ENCODE results near the gene FNDC11.
"Not testable (repeated sequence)": the region's sequence is repeated elsewhere in the genome, so short reads cannot be mapped to it uniquely, and the experiment has no call there.

Gene FNDC11

DNA sequence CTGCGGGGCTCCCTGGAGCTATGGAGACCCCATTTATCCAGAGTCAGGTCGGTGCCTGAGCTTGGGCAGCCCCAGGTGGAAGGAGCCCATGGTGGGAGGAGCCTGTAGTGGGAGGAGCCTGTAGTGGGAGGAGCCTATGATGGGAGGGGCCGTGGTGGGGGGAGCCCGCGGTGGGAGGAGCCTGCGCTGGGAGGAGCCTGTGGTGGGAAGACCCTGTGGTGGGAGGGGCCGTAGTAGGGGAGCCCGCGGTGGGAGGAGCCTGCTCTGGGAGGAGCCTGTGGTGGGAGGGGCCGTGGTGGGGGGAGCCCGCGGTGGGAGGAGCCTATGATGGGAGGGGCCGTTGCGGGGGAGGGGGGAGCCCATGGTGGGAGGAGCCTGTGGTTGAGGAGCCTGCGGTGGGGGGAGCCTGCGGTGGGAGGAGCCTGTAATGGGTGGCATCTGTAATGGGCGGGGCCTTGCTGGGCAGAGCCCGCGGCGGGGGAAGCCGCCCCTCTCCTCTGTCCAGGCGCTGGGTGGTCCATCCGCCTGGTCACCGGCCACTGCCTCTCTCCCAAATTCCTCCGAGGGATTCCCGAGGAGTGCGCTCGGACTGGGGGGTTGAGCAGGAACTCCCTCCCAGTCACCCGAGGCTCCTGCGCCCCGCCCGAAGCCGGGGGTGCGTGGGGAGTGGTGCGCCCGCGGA, 567 bp upstream of the FNDC11 start:
- DNase-seq (ENCODE audit: low read depth in 2 of 2): peak; percentile 59 to 81

DNA sequence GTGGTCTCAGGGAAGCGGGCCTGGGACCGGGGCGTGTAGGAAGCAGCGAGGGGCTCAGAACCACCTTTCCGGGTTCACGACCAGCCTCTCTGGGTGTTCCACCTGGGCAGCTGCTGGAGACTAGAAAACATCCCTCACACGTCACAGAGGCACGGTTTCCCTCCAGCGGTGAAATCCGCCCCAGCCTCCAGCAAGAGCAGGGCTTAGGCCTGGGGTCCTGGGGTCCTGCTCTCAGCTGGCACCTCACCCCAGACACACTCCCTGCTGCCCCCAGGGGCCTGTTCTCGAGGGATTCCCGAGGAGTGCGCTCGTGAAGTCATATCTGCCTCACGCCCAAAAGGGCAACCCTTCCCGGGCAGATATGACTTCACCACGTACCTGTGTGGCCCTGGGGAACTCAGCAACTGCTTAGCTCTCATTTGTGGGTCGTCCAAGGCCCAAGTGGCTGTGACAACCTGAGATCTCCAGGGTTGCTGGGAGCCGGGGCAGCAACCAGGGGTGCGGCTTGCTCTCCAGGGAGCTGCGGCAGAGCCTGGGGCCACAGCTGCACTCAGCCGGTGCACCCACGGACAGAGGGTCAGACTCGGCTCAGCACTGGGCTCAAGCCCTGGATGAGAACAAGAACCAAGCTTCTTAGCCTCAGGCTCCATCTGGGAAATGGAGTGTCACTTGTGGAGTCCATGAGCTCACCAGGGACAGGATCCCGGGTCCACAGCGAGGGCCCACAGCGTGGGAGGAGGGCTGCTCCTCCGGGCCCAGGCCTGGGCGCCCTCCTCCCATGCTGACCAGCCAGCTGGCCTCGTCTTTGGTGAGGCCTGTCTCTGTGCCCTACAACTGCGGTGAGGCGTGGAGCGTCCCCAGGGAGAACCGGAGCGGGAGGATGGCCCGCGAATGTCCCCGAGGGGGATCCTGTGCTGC, 661 bp downstream of the FNDC11 start:
- no peak for DNase-seq (ENCODE audit: low read depth in 2 of 2)

DNA sequence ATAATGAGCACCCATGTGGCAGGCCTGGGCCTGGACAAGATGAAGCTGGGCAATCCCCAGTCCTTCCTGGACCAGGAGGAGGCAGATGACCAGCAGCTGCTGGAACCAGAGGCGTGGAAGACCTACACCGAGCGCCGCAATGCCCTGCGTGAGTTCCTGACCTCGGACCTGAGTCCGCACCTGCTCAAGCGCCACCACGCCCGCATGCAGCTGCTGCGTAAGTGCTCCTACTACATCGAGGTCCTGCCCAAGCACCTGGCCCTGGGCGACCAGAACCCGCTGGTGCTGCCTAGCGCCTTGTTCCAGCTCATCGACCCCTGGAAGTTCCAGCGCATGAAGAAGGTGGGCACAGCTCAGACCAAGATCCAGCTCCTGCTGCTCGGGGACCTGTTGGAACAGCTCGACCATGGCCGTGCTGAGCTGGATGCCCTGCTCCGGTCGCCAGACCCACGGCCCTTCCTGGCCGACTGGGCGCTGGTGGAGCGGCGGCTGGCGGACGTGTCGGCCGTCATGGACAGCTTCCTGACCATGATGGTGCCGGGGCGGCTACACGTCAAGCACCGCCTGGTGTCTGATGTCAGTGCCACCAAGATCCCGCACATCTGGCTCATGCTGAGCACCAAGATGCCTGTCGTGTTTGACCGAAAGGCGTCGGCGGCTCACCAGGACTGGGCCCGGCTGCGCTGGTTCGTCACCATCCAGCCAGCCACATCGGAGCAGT, 1.9 kb downstream of the FNDC11 start:
- DNase-seq (ENCODE audit: low read depth in 2 of 2): no peak

DNA sequence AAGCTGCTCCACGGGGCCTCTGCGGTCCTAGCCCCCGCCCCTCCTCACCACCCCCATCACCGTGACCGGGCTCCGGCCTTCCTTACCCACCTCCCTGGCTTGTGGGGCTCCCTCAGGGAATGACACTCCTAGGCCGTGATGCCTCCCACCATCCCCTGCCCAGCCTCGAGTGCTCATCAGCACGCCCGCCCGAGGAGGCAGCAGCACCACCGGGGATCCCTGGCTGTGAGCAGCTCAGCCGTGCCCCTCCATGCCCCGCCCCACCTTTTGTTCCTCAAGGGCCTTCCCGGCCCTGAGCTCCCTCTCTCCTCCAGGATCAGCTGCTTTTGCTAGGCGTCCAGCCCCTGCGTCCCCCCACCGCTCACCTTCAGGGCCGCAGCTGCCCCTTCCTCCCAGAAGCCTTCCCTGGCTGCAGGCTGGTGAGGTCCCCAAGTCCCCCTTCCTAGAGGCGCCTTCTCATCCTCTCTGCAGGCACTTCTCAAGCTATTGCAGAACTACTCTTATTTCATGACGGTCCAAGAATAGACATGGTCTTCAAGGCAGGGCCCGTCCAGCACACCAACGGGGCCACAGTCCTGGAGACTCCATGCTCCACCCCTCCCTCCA, 3.0 kb downstream of the FNDC11 start:
- no peak for DNase-seq (ENCODE audit: low read depth in 2 of 2)

DNA sequence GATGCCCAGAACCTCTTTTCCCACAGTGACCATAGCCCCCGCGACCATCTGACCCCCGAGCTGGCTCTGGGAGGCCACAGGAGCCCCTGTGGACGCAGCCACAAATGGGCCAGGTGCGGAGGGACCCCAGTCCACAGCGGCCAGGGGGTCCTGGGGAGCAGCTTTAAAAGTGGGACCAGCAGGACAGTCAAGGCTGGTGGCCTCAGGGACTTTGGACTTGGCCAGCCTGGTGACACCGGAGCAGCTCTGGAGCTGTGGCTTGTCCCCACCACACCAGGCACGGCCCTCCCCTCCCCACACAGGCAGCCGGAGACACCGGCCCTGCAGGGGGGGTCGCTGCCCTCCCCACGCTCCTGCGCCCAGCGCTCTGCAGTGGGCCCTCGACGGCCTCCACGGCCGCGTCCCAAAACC, 3.5 kb downstream of the FNDC11 start:
- no peak for DNase-seq (ENCODE audit: low read depth in 2 of 2)

DNA sequence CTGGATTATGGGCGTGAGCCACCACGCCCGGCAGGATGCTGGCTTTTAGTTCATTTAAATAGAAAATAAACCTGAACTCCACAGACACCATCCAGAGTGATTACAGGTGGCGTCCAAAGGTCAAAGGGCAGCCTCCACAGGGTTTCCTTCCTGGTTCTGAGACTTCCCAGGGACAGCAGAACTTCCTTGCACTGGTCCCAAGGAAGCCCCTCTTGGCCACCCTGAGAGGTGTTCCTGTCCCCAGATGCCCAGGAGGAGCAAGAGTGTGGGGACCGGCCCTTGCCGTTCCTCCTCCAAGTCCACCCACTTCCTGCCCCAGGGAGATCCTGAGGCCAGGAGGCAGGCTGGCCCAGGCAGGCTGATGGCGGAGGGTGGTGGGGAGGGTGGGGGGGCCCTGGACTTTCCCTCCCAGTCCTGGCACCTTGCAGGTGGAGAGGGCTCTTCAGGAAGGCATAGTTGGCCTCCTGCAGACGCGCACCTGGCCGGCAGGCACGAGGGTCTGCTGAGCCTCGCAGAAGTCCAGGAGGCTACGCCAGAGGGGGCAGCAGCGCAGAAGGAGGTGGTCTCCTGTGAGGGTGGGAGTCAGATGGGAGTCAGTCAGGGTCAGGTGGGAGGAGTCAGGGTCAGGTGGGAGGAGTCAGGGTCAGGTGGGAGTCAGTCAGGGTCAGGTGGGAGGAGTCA, 5.0 kb downstream of the FNDC11 start:
- no peak for DNase-seq (ENCODE audit: low read depth in 2 of 2)

DNA sequence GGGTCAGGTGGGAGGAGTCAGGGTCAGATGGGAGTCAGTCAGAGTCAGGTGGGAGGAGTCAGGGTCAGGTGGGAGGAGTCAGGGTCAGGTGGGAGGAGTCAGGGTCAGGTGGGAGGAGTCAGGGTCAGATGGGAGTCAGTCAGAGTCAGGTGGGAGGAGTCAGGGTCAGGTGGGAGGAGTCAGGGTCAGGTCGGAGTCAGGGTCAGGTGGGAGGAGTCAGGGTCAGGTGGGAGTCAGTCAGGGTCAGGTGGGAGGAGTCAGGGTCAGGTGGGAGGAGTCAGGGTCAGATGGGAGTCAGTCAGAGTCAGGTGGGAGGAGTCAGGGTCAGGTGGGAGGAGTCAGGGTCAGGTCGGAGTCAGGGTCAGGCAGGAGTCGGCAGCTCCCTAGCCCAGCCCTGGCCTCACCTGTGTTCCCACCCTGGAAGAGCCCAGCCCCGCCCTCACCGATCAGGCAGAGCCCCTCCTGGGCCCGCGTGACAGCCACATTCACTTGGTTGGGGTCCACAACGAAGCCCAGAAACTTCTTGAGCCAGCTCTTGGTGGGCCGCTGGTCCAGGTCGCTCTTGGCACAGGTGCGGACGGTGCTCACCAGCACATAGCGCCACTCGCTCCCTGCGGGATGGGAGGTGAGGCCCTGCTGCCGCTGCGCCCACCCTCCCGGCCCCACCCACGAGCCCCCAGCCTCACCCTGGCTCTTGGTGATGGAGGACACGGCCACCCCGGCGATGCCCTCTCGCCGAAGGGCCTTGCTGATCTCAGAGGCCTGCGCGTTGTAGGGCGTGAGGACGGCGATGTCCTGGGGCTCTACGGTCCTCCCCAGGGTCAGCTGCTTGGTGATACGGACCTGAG, 5.8 kb downstream of the FNDC11 start:
- not testable (repeated sequence) for DNase-seq (ENCODE audit: low read depth in 2 of 2)

DNA sequence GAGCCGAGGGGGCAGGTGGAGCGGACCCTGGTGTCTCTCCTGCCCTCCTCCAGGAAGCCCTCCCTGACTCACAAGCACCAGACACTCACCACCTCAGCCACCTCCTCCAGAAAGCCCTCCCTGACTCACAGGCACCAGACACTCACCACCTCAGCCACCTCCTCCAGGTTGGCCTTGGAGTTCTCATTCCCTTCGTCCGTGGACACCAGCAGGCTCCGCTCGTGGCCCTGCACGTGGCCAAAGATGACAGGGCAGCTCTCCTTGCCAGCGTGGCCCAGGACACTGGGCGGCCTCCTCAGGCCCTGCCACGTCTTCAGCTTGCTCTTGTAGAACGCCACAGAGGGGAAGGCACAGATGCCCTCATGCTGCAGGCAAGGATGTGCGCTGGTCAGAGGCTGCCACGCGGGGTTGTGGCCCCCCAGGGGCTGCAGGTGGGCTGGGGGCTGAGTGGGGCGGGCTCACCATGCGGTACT, 6.4 kb downstream of the FNDC11 start:
- no peak for DNase-seq (ENCODE audit: low read depth in 2 of 2)

DNA sequence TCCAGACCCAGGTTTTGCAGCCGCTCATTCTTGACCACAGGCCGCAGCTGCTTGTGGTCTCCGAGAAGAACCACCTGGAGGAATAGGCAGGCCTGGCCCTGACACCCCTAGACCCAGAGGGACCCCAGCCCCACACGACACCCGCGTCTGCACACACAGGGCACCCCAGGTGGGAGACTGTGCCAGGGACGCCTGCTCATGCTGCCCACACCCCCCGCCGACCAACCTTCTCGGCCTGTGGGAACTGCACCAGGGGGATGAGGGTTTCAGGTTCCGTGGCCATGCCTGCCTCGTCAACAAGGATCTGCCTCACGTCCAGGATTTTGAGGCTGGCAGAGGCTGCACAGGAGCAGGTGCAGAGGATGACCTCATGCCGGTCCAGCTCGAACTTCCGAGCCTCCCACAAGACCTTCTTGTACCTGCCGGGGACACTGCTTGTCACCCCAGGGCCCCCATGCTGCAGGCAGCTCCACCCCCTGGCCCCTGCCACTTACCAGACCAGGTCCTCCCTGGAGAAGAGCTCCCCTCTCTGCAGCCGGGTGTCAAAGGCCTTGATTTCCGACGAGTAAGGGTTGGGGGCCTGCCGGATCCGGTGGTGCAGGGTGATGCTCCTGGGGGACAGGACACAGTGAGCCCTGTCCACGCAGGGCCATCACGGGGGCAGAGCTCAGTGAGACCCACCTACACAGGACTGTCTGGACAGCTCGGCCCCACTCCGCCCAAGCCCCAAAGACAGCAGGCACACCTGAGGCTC, 7.1 kb downstream of the FNDC11 start:
- no peak for DNase-seq (ENCODE audit: low read depth in 2 of 2)

DNA sequence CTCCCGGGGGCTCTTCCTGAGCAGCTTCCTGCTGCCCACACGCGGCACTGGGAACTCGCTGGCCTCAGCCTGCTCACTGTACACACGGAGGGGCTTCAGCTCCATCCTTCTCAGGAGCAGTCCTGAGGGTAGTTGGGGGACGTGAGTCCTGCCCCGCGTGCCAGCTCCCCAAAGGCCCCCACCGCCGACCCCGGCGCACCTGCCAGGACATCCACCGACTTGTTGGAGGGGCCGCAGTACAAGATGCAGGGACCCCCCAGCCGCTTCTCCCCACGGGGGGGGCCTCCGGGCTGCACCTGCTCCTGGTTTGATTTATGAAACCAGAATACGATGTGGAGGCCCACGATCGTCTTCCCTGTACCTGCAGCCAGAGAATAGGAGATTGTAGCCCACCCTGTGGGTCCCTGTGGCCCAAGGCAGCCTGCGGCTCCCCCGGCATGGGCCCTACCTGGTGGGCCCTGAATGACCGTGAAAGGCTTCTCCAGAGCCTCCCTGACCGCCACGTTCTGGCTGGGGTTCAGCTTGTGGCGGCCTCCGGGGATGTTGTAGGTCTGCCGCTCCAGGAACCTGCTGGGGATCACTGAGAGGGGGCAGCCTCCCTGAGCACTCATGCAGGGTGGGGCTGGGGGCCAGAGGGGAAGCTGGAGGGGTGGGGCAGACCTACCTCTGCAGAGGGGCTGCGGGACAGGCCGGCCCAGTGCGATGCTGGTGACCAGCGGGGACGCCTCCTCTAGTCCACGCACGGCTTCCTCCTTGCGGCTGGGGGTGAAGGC, 7.9 kb downstream of the FNDC11 start:
- DNase-seq (ENCODE audit: low read depth in 2 of 2): no peak

DNA sequence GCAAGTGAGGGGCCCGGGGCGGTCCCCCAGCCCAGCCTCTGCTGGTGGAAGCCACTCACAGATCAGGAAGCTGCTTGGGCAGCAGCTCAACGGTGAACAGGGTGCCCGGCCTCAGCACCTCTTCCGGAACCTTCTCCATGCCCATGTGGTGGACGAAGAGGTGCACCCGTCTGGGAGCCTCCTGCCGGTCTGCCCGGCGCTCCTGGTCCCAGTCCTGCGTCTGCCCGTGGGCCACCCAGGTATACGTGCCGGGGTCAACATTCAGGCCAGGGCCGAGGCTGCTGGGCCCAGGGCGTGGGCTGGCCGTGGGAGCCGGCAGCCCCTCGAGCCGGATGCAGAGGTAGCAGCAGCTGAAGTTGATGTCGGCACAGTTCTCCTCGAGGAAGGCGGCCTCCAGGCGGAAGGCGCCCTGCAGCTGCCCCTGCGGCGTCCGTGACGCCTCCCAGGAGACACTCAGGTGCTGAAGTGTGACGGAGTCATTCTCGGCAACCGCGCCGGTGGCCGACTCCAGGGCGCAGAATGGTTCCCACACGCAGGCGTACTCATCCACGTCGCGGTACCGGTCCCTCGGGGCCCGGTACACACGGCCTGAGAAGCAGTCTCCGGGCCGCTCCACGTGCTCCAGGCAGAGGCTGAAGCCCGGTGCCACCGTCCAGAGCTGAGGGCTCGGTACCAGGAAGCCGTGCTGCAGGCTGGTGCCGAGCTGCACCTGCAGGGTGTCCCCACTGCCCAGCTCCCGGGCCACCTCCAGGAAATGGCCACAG, 8.7 kb downstream of the FNDC11 start:
- no peak for DNase-seq (ENCODE audit: low read depth in 2 of 2)

DNA sequence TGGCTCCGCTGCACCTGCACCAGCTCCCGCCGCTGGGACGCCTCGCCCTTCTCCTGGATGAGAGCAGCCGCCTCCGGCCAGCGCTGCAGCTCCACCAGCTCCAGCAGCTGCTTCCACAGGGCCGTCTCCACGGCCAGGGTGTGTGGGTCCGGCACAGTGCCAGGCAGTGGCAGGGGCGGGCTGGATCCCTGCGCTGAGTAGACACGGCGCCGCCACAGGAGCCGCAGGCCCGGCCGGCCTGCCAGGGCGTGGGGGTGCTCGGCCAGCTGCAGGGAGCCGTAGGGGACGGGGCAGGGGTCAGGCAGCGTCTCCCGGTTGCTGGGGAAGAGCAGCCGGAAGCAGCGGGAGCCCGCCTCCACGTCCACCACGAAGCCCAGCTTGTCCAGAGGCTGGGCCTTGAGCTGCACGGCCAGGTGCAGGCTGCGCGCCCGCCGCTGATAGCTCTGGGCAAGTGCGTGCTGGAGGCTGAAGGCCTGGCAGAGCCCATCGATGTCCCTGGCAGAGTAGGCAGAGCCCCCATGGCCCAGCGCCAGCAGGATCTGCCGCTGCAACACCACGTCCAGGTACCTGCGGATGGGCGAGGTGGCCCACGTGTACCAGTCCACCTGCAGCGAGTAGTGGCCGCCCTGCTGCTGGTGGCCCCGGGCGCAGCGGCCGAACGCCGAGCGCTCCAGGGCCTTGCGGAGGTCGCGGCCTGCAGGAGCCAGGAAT, 9.4 kb downstream of the FNDC11 start:
- DNase-seq (ENCODE audit: low read depth in 2 of 2): no peak

DNA sequence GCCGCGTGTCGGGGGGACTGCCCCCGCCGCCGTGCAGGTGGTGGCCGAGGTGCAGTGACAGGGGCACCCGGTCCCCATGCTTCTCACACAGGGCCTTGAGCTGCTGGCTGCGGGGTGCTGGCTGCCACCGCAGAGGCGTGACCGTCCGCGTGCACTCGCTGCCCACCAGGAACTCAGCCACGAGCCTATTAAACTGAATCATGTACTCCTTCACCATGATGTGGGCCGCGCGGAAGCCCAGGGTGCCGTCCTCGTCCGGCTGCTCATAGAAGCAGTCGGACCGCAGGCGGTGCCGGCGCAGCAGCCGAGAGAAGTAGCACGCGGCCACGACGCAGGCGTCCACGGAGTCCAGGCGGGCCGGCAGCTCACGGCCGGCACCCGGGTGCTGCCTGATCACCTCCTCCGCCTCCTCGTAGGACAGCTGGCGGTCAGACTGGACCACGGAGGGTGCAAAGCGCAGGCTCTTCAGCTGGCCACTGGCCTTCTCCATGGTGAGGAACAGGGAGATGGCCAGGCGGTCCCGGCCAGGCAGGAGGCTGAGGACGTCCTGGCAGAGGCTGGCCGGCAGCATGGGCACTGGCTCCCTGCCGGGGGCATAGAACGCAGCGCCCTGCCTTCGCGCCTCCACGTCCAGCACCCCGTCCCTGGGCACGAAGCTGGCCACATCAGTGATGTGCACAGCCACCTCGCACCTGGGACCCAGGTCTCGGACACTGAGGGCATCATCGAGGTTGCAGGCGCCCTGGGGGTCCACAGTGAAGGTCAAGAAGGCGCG, 10.3 kb downstream of the FNDC11 start:
- DNase-seq (ENCODE audit: low read depth in 2 of 2): no peak

DNA sequence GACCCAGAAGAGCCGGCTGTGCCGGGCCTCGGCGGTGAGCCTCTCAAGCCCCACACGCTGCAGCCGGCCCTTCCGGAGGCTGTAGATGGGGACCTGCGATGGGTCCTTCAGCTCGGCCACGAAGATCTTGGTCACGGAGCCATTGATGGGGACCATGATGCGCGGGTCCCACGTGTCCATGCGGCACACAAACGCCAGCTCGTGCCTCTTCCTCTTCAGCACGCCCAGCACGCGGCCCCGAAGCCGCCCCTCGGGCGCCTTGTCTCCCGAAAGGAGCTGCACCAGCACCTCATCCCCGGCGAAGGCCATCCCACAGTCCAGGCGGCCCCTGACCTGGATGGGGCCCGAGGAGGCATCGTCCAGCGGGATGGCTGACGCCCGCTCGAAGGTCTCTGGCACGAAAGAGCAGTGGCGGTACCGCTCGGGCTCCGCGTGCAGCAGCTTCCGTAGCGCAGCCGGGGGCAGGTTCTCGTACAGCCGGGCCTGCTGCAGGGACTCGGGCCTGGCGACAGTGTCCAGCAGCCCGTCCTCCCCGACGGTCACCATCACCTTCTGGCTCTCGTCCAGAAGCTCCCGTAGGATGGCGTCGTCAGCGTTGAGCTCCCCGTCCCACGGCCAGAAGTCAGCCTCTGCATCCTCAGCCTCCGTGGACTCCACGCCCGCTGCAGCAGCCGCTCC, 11.2 kb downstream of the FNDC11 start:
- no peak for DNase-seq (ENCODE audit: low read depth in 2 of 2)

DNA sequence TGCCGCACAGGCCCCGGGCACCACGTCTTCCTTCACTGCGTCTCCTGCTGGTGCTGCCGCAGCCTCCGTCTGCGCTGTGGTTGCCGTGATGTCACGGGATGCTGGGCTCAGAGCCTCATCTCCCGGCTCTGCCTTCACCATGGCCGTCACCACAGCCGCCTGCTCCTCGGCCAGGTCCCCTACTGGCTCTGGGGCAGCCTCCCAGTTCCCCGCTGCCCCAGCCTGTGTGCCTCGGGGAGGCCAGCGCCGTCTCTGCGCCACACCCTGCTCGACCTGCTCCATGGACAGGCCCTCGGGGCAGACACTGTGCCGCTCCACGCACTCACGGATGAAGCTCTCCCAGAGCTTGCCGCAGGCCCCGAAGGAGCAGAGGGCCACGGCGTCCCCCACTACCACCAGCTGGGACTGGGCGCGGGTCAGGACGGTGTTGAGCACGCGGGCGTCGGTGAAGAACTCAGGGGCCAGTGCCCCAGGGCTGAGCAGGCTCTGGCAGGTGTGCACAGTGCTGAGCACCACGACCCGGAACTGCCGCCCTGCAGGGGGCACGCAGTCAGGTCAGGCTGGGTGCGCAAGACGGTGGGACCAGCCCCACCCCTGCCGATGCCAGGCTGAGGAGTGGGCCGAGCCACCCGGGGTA, 11.9 kb downstream of the FNDC11 start:
- DNase-seq (ENCODE audit: low read depth in 2 of 2): no peak

All from activated CD8-positive, alpha-beta memory T cell treated with anti-CD3 and anti-CD28 coated beads for 4 hours (primary cell).